NCI-H2227 (cell line): Measurements from ENCODE around the gene DNAJC13.
"Not testable (repeated sequence)": the region's sequence is repeated elsewhere in the genome, so short reads cannot be mapped to it uniquely, and the experiment has no call there.

Experiments used
- DNase-seq: peaks from one replicate; lab custom pipeline; 2025; ENCODE audit not compliant: unreplicated experiment; lab: John Stamatoyannopoulos, UW

Gene DNAJC13, protein sequence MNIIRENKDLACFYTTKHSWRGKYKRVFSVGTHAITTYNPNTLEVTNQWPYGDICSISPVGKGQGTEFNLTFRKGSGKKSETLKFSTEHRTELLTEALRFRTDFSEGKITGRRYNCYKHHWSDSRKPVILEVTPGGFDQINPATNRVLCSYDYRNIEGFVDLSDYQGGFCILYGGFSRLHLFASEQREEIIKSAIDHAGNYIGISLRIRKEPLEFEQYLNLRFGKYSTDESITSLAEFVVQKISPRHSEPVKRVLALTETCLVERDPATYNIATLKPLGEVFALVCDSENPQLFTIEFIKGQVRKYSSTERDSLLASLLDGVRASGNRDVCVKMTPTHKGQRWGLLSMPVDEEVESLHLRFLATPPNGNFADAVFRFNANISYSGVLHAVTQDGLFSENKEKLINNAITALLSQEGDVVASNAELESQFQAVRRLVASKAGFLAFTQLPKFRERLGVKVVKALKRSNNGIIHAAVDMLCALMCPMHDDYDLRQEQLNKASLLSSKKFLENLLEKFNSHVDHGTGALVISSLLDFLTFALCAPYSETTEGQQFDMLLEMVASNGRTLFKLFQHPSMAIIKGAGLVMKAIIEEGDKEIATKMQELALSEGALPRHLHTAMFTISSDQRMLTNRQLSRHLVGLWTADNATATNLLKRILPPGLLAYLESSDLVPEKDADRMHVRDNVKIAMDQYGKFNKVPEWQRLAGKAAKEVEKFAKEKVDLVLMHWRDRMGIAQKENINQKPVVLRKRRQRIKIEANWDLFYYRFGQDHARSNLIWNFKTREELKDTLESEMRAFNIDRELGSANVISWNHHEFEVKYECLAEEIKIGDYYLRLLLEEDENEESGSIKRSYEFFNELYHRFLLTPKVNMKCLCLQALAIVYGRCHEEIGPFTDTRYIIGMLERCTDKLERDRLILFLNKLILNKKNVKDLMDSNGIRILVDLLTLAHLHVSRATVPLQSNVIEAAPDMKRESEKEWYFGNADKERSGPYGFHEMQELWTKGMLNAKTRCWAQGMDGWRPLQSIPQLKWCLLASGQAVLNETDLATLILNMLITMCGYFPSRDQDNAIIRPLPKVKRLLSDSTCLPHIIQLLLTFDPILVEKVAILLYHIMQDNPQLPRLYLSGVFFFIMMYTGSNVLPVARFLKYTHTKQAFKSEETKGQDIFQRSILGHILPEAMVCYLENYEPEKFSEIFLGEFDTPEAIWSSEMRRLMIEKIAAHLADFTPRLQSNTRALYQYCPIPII (N-terminal part only)

DNA sequence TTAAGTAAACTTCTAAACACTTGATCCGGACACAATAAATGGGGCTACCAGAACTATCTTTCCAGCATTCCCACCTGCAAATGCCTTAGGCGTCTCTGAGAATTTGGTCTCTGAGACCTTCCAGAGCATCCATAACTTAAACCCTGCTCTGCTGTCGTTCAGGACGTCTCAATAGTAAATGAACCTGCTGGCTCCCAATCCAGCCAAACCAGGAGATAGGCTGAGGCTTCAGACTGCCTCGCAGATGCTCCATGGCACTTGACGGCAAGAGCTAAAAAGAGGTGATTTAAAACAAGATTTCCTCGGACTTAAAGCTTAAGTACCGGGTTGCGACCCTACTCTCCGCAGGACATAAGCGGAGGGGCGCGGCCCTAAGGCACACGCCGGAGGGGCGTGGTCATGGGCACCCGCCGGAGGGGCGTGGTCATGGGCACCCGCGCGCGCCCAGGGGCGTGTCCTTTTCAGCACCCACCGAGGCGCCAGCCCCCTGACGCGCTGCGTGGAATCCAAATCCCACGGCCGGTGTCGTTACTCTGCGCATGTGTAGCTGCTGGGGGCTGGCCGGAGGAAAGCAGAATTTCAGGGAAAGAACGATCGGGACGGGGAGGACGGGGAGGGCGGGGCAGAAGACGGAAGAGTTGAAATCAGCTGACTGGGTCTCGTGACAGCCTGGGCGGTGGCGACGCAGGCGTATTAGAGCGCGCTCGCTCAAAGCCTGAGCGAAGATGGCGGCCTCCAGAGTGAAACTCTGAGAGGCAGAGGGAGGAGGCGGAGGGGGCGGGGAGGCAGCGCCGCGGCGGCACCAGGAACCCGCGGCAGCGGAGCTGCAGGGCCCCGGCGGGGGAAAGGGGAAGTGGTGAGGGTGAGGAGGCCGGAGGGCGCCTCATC lies at the start of gene DNAJC13:
Gene DNAJC13, plus strand, starts transcription at position 696 of the 888 bp plus-strand sequence. CDS start 17,049 bp downstream, outside the sequence.
- DNase-seq = peak; percentile 93

DNA sequence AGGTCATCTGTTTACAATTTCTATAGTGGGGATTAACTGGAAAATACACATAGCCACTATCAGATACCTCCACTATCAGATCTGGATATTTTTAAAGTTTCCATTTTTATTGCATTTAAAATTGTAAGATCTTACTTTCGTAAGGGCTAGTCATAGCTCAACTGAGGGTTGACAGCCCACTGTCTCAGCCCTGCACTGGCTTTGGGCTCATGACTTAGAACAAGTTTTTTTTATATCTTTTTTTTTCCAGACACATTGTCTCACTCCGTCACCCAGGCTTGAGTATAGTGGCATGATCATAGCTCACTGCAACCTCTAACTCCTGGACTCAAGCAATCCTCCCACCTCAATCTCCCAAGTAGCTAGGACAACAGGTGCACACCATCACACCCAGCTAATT lies 48.8 kb upstream of the DNAJC13 start:
- DNase-seq = no peak

DNA sequence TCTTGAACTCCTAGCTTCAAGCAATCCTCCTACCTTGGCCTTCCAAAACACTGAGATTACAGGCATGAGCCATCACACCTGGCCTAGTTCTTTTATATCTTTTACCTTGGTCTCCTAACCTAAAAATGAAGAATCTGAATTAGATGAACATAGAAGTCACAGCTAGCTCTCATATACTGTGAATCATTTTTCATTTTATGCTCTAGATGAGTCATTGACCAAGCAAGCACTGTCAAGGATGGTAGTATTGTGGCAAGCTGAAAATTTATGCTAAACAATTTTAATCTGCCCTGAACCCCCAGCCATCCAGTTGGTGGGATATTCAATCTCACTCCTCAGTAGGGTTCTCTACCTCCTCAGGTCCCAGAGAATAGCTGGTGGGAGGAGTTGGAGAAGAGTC lies 48.3 kb upstream of the DNAJC13 start:
- DNase-seq = no peak

- peak; percentile 22 for DNase-seq
Measured at GRCh38 chr3:132376945-132377354, 40.4 kb upstream of the DNAJC13 start.

- no peak for DNase-seq
Measured at GRCh38 chr3:132378048-132378762, 39.1 kb upstream of the DNAJC13 start.

DNA sequence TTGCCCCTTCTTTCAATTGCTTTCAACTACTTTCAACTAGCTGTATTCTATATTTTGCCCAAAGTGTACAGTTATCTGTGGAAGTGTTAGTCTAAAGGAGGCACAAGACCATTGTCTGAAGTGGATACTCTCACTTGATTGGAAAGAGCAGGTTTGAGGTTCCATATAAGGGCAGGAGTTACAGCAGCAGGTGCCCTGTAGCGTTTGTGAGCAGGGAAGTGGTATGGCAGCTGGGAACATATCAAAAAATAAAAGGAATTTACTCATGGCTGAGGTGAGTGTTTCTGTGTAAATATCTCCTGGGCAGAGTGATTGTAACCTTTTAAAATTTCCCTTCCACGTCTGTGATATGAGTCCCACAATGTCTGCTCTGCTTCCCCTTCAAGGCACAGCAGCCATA lies 38.5 kb upstream of the DNAJC13 start:
- DNase-seq = no peak

DNA sequence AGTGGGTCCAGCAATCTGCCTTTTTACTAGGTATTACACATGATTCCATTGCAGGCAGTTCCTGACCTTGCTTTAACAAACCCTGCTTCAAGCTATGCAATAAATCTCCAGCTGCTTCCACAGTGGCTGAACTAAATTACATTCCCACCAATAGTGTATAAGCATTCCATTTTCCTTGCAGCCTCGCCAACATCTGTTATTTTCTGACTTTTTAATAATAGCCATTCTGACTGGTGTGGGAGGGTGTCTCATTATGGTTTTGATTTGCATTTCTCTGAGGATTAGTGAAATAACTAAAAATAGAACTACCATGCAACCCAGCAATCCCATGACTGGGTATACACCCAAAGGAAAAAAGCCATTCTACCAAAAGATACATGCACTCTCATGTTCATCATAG lies 36.4 kb upstream of the DNAJC13 start:
- no peak for DNase-seq

- DNase-seq = no peak
Measured at GRCh38 chr3:132381348-132381944, 35.9 kb upstream of the DNAJC13 start.

GRCh38 chr3:132382267-132382666 lies 35.0 kb upstream of the DNAJC13 start:
- DNase-seq = no peak

GRCh38 chr3:132382688-132383194 lies 34.6 kb upstream of the DNAJC13 start:
- DNase-seq = no peak

GRCh38 chr3:132386259-132386658 lies 31.0 kb upstream of the DNAJC13 start:
- no peak for DNase-seq

- not testable (repeated sequence) for DNase-seq
Measured at GRCh38 chr3:132392675-132393074, 24.6 kb upstream of the DNAJC13 start.

DNA sequence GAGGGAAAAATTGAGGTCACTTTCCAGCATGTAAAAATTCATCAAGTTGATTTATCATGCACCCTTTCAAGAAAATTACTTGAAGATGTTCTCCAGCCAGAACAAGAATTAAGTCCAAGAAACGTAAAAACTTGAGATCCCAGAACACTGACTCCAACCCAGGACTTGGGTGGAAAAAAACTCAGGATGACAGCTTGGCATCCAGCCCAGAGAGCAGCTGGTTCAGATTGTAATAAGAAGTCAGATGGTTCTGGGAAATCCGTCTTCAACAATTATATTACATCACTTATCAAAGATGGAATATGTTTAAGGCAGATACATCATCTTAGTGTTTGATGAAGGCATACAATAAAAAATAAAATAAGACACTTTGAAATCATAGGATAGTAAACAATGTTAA lies 23.0 kb upstream of the DNAJC13 start:
- no peak for DNase-seq

DNA sequence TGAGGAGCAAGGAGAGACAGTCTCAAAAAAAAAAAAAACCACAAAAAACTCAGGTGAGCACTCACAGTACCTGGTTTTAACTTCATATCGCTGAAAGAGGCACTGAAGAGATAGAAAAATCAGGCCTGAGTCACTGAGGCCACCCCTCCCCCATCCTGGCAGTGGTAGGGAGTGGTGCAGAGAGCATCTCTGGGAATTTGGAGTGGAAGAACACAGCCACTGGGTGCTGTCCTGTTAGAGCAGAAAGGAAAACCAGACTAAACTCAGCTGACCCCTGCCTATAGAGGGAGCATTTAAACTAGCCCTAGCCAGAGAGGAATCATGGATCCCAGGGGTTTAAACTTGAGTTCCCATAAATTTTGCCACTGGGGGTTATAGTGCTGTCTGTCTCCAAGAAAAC lies 22.2 kb upstream of the DNAJC13 start:
- DNase-seq = no peak

GRCh38 chr3:132396255-132396654 lies 21.0 kb upstream of the DNAJC13 start:
- no peak for DNase-seq

GRCh38 chr3:132396776-132397175 lies 20.5 kb upstream of the DNAJC13 start:
- not testable (repeated sequence) for DNase-seq

GRCh38 chr3:132399054-132399929 lies 18.0 kb upstream of the DNAJC13 start:
- peak; percentile 43 for DNase-seq

- no peak for DNase-seq
Measured at GRCh38 chr3:132401255-132401654, 16.0 kb upstream of the DNAJC13 start.
